GM19328 (cell line): ENCODE measurements around the gene EXOG.

Experiments used
- ATAC-seq: cut with Tn5 transposase; IDR thresholded peaks from one replicate; pipeline ENCODE4 v1.9.1; 2021; ENCODE audit warnings: mild to moderate bottlenecking, moderate library complexity; ENCODE audit not compliant: unreplicated experiment

Gene EXOG

DNA sequence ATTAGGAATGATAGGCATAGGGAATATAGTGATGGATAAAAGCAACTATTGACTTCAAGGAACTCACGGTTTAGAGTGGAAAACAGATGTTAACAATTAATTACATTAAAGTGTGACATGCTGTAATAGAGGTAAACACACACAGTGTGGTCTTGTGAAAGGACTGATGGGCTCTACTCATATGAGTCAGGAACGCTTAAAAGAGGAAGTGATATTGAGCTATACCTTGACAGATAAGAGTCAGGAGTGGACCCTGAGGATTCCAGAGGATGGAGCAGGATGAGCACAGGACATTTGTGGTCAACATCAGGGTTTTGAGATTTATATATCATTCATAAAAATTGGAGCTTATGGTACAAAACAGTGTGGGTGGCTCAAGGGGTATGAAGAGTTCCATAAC is 11.0 kb downstream of the EXOG start:
- ATAC-seq = no peak

DNA sequence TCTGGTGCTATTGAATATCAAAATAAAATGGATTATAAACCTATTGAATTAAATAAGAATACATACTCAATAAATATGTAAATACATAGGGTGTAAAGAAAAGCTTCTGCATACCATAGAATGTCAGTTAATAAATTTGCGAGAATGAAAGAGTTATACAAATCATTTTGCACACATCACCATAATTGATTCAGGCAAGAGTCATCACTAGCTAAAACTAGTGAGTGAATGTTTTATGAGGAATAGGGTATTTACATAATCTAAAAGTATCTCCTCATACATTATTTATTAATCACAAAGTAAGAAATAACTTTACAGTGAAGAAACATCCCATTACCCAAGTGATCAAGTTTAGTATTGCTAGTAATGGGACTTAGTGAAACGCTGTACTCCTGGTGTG is 13.6 kb downstream of the EXOG start:
- ATAC-seq = no peak

DNA sequence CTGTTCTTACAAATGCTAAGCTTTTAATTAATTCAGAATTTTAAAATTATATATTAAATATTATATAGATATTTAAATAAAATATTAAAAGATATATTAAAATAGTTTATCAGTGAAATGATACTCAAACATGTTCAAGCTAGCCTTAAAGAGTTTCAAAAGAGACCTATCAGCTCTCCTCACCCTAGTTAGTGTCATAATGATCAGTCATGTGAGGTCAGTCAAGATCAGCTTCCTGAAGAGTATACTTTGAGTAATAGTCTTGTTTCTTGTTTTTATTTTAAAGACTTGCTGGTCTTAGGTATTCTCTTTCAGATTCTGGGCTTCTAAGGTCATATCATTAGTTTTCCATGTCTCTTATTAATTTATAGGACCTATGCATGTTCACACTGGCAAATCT is 14.5 kb downstream of the EXOG start:
- no peak for ATAC-seq

DNA sequence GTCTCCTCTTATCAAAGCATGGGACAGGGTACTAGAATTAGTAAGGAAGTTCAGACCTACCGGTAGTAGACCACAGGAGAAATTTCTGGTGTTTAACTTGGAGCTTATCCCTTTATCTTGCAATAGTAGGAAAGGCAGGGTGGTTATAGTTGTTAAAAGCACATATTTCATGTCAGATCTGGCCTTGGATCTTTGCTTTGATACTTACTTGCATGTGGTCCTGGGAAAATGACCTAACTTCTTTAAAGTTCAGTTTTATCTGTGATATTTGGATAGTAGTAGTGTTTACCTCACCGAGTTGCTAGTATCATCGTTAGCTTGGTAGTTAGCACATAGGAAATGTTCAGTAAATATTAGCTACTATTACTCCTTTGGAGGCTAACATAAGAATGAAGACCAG is 15.4 kb downstream of the EXOG start:
- ATAC-seq = no peak

DNA sequence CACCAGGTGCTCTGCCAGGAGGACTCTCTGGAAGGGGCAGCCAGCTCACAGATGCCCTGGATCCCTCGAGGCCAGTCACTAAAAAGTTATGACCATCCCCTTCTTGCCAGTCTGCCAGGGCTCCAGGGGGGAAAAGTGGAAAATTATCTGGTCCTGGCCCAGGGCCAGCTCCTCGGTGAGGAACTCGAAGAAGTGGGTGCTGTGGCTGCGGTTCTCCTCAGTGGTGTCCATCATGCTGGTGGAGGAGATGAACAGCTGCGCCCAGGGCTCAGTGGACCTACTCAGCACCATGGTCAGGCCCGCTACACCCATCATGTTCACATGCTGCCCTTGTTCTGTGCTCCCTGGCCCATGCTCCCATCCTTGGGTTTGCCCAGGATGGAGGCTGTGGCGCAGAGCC is 19.2 kb downstream of the EXOG start:
- ATAC-seq = no peak

DNA sequence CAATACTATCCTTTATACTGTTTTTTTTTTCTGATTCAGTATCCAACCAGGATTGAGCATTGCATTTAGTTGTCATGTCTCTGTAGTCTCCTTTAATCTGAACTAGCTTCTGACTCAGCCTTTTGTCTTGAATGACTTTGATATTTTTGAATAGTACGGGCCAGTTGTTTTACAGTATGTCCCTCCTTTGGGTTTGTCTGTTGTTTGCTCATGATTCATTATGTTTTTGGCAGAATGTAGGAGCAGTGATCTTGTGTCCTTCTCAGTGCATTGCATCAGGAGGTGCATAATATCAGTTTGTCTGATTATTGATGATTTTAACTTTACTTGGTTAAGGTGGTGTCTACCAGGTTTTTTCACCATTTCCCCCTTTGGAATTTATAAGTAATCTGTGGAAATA is 20.5 kb downstream of the EXOG start:
- no peak for ATAC-seq

DNA sequence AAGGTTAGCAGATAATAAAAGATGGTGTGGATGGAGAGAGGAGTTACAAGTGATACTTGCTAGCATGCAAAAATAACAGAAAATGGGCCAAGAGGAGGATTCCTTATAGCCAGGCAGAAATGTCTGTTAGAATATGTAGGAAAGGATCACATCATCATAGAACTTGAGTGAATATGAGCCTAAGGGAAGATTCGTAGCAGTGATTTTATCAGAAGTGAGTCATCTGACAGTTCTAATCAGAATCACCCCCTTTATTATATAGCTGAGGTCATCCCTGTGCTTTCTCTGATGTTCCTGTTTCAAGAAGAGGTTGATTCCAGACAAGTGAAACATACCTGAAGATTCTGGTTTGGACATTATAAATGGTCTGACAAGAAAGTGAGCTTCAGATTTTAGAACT is 22.9 kb downstream of the EXOG start:
- no peak for ATAC-seq

DNA sequence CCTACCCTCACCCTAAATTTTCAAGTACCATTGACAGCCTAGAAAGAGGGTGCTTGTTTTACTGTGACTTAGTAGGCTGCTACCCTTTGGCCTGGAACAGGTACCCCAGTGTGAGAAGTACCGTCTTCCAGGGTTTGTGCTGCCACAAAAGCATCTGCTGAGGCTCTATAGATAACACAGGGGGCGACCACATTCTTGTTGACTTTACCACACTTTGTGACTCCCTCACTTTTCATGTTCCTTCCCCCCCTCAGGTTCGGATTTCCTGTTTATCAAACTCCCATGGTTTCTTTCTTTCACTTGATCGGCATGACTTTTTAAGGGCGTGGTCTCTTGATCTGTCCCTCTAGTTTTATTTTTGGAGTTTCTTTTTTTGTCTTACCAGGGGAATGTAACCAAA is 23.5 kb downstream of the EXOG start:
- no peak for ATAC-seq

DNA sequence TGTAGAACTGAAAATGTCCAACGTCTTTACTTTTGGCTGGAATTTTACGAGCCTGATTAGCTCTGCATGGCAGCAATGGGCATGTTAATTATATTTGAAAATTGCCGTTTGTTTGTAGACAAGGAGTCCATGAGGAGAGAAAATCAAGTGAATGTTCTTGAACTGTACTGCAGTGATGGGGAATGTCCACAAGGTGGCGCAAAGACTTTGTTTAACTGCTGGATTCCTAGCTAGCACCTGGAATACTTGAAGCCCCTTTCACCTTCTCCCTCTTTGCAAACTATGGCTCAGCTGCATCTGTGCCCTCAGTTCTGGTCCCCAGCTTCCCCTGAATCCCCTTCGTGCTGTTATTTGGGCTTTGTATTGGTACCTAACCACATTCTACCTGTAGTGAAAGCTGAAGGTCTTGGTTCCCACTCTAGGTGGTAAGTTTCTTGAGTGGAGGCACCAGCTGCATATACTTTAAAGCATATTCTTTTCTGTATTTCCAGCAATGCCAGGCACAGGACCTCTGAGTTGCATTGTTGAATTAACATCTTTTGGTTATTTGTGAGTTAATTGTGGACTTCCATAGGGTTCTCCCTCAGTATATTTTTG is 25.3 kb downstream of the EXOG start:
- no peak for ATAC-seq

DNA sequence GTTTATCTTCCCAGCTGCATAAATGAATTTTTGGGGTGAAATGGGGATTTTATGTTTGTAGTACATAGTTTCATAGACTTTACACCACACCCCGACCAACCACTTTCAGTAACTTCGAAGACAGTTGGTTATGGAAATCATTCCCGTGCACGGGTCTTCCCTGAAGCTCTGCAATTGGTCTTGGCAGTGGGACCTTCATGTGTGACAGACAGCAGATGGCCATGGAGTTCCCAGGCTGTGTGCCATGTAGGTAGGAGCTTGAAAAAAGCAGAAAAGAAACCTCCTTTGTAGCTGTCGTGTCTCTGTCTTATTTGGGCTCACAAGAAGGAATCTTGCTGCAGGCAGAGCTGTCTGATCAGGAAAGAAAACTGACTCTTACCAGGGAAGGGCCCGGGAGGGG is 25.9 kb downstream of the EXOG start:
- no peak for ATAC-seq

DNA sequence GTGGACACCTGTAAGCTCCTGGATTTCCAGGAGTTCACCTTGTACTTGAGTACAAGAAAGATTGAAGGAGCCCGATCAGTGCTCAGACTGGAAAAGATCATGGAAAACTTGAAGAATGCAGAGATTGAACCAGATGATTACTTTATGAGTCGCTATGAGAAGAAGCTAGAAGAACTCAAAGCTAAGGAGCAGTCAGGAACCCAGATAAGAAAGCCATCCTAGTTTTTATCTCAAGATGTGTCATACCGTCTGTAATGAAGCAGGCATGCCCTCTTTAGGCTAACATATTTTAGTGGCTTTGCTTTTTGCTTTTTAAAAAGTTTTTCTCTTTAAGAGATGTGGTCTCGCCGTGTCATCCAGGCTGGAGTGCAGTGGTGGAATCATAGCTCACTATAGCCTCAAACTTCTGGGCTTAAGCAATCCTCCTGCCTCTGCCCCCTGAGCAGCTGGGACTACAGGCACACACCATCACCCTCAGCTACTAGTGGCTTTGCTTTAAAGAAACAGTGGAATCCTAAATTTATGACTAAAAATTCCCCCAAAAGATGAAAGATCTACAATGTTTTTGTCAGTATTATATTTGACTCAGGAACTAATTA is 28.1 kb downstream of the EXOG start:
- ATAC-seq = no peak

DNA sequence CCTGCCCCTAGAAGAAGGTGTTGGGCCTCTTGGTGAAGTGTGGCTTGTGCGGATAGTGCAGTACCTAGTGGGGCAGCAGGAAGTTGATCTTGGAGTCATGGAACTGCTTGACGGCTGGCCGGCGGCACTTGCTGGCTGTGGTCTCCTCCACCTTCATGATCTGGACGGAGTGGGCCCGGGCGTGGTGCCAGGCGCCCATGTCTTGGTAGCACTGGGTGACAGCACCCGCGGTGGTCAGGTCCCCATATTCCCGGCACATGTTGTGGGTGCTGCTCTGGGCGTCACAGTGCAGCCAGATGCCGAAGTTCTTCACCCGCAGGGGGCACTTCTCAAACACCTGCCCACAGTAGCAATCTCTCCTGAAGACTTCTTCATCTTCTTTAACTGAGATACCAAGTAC is 30.7 kb downstream of the EXOG start:
- ATAC-seq = no peak

DNA sequence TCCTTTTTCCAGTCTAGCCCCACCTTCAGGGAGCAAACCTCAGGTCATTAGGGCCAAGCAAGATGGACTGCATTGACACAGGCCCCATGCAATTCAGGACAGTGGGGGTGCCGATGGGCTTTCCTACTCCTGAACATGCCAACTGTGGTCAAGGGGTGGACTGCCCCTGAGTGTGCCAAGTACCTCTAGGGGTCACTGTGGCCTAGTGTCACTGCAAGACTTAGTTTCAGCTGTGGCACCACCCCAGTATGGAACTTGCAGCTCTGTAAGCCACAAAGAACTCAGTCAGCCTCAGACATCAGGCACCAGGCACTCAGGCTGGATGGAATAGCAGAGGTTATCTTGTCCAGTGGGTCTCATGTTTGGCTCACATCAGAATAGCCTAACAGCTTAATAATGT is 32.3 kb downstream of the EXOG start:
- no peak for ATAC-seq

DNA sequence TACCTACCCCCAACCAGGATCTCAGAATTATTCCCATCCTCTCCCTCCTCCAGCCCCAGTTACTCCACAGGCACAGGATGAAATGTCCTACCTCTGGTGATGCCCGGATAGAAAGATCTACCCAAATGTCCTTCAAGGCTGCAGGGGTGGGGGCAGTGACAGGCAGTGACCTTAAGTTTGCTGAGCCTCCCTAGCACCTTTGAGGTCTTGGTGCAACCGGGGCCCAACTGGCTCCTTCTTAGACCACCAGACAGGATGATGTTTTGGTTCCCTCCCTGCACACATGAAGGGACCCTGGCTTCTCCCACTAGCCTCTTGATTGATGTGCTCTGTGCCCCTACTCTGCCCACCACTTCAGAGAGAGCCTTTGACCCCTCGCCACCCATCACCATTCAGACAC is 36.4 kb downstream of the EXOG start:
- ATAC-seq = no peak

DNA sequence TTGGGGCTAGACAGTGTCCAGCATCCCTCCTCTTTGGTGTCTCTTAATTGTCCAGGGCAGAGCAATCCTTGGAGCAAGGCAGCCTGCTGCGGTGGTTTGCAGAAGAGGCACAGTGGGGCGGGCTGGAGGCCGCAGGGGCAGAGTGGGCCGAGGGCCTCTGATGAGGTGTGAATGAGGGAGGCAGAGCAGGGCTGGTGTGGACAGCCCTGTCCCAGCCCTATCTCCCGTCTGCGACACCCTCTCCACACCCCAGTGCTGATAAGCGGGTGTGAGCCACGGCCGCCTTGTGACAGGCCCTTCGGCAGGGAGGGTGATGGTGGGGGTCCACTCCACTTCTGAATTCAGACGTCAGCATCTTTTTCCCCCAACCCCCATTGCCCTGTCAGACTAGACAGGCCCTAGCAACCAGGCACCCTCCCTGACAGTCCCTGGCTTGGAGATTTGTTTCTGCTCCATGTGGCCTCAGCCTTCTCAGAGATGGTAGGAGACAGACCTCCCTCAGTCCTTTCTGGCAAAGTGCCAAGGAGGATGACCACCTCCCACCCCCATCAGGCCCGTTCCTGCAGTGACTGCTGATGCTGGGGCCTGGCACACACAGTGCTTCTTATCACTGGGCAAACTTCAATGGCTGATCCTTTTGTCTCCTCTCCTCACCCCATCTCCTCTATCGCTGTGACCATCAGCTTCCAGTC is 37.3 kb downstream of the EXOG start:
- no peak for ATAC-seq

DNA sequence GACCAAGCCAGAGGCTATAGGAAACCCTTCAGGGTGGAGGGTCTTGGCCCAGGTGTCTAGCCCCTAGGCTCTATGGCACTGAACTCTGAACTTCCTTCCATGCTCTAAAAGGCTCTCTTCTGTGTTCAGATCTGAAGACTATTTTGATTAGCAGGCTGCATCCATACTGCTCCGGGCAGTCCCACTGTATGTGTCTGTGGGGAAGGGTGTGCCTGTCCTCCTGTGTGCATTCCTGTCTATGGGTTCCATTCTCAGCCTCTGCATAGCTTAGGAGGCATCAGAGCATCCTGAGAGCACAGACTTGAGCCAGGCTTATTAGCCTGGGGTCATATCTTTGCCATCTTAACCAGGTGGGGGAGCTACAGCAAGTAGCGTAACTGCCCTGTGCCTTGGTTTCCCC is 38.0 kb downstream of the EXOG start:
- no peak for ATAC-seq

DNA sequence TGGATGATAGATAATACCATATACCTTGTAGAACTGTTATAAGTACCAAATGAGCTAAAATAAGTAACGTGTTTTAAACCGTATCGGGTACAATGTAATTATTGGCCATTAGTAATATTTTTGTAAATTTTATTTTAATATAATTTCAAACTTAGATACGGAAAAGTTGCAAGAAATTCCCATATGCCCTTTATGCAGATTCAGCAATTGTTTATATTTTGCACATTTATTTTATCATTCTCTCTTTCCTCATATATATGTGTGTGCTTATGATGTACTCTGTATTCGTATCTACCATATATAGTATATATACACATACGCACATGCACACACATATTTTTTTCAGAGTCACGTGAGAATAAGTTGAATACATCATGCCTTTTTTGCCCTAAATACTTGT is 38.5 kb downstream of the EXOG start:
- ATAC-seq = no peak

DNA sequence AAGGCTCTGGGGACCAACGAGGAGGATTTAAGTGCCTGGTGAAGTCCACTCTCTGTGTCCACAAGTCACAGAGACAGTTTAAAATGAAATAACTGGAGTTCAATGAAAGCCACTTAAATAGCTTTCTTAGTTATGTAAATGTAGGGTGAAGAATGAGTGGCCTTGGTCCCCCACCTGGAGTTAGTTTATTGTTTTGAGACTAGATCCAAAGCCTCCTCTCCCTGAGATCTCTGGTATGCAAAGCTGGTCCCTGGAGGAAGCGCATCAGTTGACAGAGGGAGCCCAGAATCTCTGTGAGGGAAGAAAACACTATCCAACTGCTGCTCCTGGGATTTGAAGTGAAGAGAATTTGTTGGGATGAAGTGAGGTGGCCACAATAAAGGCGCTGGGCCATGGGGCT is 40.5 kb downstream of the EXOG start:
- no peak for ATAC-seq

DNA sequence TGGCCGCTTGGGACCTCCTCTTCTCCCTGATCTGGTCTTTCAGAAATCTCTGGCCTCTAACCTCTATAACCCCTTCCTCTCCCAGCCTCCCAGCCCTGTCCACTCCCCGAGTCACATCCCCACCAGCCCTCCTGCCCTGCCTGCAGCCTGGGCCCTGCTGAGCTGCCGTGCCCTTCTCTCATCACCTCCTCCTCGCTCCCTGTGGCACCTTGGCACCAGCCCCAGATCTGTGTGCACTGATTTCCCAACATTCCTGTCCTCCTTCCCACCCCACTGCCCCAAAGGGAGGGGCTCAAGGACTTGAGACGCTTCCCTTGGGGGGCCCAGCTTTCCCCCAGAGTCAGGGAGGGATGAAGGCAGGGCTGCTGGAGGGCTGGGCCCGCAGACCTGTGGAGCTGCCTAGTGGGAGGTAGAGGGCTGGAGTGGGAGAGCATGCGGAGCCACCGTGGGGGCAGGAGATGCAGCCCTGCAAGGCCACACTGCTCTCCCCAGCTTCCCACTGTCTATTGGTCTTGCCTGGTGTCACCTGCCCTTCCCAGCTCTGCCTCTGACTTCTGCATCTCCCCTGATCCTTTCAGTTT is 42.7 kb downstream of the EXOG start:
- ATAC-seq = no peak

DNA sequence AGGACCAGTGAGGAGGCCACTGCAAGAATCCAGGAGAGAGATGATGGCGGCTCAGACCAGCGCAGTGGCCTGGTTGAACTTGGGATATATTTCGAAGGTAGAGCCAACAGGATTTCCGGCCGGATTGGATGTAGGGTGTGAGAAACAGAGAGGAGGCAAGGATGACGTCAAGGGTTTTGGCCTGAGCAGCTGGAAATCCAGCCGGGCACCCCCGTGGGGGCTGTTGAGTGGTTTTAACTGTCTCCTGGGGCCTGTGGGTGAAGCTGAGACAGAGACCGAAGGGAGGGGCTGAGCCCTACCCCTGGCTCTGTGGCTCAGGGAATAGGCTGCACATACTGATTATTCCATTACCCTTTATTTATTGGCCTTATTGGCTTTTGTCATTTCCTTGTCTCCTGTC is 45.7 kb downstream of the EXOG start:
- no peak for ATAC-seq

DNA sequence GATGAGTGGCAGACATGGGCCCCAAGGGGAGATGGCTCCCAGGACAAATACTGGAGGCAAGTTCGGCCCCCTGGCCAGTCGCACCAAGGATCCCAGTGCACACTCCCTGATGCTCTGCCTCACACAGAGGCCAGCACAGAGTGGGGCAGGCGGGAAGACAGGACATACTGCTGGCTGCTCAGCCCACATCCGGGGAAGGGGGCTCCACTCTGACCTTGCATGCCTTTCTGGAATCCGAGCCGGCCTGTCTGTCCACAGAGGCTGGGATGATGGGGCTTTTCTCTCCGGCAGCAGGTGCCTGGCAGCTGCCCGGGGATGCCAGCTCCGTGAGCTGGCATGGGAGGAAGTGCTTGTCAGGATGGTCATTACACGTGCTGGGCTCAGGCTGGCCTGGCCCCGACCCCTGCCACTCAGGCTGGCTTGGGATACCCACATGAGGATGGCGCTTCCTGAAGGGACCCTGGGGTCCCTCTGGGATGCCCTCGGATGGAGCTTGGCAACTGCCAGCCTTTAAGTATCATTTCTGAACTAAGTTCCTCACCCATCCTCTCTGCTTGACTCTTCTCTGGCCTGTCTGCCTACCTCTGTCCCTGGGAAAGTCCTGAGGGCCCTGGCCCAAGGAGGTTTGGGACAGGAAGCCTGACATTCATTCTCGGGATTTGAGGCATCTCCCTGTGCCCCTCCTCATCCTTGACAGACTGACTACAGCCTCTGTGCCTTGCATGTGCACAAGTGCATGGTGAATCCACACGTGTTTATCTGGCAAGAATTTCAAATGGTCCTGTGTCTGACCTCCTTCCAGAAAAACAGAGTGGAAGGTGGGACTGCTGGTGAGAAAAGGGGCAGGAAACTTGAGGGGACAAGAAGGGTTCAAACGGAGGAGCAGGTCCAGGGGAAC is 46.5 kb downstream of the EXOG start:
- ATAC-seq = no peak
